NCI-H187 treated with DMSO at 0.1 percent for 48 hours (cell line): ENCODE results near the gene OAF.
"Not testable (repeated sequence)": the region's sequence is repeated elsewhere in the genome, so short reads cannot be mapped to it uniquely, and the experiment has no call there.

Source experiments
- DNase-seq: peaks from one replicate; lab custom pipeline; 2025; lab: John Stamatoyannopoulos, UW

Gene OAF

GRCh38 chr11:120244476-120245365, 33.9 kb downstream of the OAF start:
- DNase-seq = no peak

DNA sequence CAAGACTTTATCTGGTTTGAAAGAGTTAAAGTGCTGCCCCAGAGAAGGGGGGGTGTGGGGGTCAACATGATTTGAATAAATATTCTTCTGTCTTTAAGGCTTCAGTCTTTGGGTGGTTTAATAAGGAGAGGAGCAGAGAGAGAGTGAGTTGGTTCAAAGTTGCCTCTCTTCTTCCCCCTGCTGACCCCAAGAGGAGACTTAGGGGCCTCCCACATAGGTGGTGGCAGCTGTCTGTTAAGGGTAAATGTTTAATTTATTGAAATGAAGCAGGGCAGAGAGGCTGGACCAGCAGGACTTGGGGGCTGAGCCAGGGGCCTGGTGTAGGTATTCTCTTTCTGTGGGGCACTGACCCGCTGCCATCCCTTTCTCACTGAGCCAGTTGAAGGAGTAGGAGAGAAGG, 34.6 kb downstream of the OAF start:
- DNase-seq = no peak

DNA sequence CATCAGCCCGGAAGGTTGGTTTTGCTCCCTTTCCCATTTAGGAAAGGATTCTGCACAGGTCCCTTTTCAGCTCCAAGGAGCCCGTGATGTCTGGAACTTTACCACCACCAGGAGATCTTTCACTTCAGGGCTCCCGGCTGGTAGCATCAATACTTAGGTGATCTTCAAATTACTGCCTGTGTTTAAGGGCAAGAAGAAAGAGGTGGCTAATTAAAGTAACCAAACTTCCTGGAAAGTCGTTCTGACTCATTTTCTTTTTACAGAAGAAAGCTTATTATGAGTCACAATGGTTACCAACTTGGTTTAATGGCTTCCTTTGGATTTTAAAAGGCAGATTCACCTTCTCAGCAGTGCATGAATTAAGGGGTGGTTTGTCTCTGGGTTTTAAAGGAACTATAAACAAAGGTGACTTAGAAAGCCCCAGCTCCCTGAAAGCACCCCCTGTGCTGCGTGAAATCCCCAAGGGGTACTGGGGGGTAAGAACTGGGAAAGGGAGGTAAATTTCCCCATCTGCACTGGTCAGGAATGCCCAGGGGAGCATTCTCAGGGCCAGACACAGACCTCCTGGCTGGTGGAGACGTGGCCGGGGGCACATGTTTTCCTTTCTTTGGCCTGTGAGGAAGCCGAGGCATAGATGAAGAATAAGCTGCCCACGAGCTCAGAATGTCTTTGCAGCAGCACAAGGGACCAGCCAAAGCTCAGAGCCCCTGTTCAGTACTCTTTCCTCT, 37.9 kb downstream of the OAF start:
- no peak for DNase-seq

DNA sequence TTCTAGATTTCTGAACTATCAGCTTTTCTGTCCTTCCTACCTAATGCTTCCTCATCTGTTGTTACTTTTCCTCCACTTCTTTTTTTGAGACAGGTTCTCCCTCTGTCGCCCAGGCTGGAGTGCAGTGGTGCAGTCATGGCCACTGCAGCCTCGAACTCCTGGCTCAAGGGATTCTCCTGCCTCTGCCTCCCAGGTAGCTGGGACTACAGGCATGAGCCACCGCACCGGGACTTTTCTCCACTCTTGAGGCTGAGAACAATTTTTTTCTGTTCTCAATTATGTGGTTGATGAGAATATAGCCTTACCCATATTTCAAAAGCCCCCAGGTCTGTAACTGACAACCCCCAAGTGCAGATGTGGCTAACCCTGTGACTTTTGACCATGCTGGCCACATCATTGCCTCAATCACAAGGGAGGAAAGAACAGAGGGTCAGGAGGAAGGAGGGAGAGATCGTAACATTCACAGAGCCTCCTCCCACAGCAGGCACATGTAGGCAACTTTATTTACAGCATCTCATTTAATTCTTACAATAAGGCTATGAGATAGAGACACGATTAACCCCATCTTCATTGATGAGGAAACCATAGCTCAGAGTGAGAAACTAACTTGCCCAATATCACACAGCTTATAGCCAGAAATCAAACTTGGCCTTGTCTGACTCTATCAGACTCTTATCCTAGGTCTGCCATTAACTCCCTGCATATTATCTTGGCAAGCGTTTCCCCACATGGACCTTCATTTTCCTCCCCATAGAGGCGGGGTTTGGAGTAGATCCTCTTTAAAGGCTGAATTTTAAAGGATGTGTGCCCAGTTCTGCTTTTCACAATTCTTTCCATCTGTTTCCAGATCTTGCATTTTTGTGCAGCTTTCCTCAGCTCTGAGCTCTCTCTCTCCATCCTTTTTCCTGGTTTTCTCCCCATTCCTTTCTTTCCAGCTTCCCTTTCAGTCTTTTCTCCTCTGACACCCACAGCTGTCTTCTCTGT, 38.7 kb downstream of the OAF start:
- DNase-seq = no peak

GRCh38 chr11:120253377-120253776, 42.5 kb downstream of the OAF start:
- not testable (repeated sequence) for DNase-seq

DNA sequence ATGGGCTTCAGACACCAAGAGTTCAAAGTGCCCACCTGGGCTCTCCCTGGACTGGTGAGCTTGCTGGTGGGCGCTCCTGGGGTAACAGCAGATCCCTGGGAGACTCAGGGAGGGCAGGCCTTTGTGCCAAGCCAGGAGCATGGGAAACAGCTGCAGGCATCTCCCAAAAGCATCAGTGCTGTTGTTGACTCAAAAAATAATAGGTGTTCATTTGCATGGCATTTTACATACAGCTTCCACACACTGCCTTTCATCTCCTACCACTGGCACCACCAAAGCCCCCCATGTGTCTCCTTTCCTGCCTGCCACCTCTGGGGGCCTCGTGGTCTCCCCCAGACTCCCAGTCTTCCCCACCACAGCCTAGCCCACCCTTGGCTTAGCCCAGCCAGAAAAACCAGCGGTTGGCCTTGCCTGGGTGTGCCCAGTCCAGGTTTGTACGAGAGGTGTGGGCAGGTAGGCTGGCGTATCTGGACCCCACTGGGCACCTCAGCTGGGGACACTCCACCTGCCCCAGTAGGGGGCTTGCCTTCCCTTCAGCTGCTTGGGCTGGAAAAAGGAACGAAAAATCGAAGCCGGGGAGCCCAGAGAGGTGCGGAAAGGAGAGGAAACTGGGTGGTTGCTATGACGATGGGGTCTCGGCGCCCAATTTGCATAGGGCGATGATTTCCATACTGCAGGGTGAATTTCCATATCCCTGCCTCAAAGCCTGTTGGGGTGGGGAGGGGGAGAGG, 44.1 kb downstream of the OAF start:
- DNase-seq = no peak

- no peak for DNase-seq
These were observed 44.7 kb downstream of the OAF start for GRCh38 chr11:120255519-120255866.

- DNase-seq = no peak
These were observed 45.3 kb downstream of the OAF start for GRCh38 chr11:120256178-120256577.

GRCh38 chr11:120256779-120257178, 45.9 kb downstream of the OAF start:
- DNase-seq = no peak

- no peak for DNase-seq
These were observed 46.5 kb downstream of the OAF start for GRCh38 chr11:120257346-120257745.

- no peak for DNase-seq
These were observed 47.8 kb downstream of the OAF start for GRCh38 chr11:120258661-120259060.

DNA sequence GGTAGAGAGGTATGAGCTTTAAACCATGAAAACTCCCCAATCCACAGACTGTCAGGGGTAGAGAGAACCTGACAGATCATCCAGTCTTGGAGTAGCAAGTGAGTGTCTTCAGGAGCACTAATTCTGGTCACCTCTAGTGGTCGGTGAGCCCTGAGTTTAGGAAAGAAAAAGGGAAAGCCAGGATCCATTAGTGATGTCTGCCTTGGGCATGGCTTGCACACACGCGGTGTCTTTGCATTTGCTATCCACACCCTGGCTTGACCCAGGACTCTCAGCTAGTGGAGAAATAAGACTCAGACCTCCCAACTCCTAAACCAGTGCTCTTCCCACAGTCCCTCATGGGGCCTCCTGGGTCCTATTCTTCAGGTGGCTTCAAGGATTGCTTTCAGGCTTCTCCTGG, 48.4 kb downstream of the OAF start:
- DNase-seq = no peak

DNA sequence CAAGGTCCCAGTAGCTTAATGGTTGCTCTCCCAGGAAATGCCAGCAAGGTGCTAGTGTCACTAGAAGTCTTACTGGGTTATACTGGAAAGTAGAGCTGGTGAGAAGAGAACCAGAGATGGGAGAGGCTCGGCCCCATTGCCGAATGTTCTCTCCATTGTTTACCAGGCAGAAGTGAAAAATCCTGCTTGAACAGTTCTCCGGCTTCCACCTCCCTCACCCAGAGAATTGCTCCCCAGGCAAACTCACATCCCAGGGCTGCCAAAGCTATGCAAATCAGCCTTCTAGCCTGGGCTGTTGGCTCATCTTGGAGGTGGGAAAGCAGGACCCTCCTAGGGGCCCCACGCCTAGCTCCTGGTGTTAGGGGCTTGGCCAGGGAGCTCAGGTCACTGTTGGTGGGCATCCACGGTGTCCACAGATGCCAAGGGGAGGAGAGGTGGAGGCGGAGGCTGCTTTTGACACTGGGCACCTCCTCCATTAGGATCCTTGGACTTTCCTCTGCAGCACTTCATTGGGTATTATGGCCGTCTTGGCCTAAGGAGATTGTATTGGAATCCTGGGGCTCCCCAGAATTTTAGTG, 49.2 kb downstream of the OAF start:
- no peak for DNase-seq

DNA sequence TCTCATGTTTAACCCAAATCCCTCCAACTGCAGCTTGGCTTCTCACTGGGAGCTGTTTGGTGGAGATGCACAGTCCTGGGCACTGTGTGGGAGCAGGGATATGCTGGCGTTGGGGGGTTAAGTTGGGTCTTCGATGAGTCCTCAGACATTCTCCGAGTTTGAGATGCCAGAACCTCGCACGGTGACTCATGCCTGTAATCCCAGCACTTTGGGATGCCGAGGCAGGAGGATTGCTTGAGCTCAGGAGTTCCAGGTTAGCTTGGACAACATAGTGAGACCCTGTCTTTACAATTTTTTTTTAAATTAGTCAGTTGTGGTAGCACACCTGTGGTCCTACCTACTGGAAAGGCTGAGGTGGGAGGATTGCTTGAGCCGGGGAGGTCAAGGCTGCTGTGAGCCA, 49.8 kb downstream of the OAF start:
- no peak for DNase-seq

DNA sequence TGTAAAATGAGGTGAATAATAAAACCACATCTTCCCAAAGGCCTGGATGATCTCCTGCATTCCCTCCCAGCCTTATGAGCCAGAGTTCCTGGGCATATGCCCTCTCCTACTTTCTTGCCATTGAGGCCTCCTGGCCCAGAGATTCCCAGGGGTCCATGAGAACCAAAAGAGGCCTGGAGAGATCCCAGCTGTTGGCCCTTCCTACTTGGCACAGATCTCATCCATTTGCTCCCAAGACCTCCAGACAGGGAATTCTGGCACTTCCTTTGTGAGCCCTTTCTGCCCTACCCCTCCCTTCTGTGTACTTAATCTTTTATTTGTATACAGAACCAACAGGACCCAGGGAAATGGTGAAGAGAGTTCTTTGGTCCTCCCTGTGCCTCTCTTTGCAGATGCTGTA, 50.5 kb downstream of the OAF start:
- DNase-seq = no peak

DNA sequence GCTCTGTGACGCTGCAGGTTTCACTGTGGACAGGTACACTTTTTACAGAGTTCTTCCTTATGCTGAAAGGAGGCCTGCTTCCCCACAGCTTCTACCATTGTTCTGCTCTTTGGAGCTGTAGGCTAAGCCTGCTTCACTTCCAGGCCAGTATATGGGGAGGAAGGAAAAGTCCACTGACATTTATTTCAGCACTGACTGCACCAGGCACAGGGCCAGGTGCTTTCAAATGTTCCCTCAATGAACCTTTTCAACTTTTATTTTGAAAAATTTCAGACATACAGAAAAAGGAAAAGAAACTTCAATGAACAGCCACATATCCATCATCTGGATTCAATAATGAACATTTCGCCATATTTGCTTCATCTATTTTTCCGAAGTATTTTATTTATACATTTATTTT, 51.1 kb downstream of the OAF start:
- no peak for DNase-seq

- no peak for DNase-seq
These were observed 56.5 kb downstream of the OAF start for GRCh38 chr11:120267319-120267718.

GRCh38 chr11:120268686-120269085, 57.9 kb downstream of the OAF start:
- DNase-seq = no peak

DNA sequence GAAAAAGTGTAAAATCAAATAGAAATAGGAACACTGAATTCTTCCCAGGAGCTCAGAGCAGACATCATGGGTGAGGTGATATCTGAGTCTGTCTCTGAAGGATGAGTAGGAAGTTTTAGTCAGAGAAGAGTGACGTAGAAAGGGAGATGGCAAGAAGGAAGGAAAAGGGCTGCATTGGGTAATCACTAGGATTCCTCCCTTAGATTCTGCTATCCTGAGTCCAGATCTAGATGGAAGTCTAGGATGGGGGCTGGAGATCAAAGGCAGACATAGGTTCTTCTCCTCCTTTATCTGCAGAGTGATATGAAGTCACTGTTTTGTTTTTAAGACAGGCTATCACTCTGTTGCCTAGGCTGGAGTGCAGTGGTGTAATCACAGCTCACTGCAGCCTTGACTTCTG, 59.6 kb downstream of the OAF start:
- DNase-seq = no peak

GRCh38 chr11:120271672-120272071, 60.8 kb downstream of the OAF start:
- no peak for DNase-seq

- no peak for DNase-seq
These were observed 61.5 kb downstream of the OAF start for GRCh38 chr11:120272303-120272702.
